GM04504 (cell line): Measurements from ENCODE around the gene MAPKAPK3.

Source experiments
- DNase-seq: peaks from one replicate; pipeline ENCODE4 v3.0.0-alpha.2; 2012; ENCODE audit warnings: low read depth

Gene MAPKAPK3

GRCh38 chr3:50627407-50628051, 10.6 kb downstream of the MAPKAPK3 start:
- DNase-seq = no peak

- no peak for DNase-seq
Observed at GRCh38 chr3:50628601-50629000, 11.7 kb downstream of the MAPKAPK3 start.

- no peak for DNase-seq
Observed at GRCh38 chr3:50630394-50630793, 13.4 kb downstream of the MAPKAPK3 start.

GRCh38 chr3:50630877-50631276, 13.9 kb downstream of the MAPKAPK3 start:
- DNase-seq = no peak

- no peak for DNase-seq
Observed at GRCh38 chr3:50632450-50632849, 15.5 kb downstream of the MAPKAPK3 start.

- DNase-seq = no peak
Observed at GRCh38 chr3:50633230-50633790, 16.4 kb downstream of the MAPKAPK3 start.

GRCh38 chr3:50635066-50635465, 18.1 kb downstream of the MAPKAPK3 start:
- no peak for DNase-seq

GRCh38 chr3:50637011-50637410, 20.1 kb downstream of the MAPKAPK3 start:
- DNase-seq = no peak

- no peak for DNase-seq
Observed at GRCh38 chr3:50637945-50638344, 21.0 kb downstream of the MAPKAPK3 start.

GRCh38 chr3:50639055-50639494, 22.1 kb downstream of the MAPKAPK3 start:
- DNase-seq = no peak

- no peak for DNase-seq
Observed at GRCh38 chr3:50642382-50642781, 25.4 kb downstream of the MAPKAPK3 start.

GRCh38 chr3:50644561-50644960, 27.6 kb downstream of the MAPKAPK3 start:
- DNase-seq = no peak

GRCh38 chr3:50645378-50645777, 28.4 kb downstream of the MAPKAPK3 start:
- no peak for DNase-seq

- DNase-seq = no peak
Observed at GRCh38 chr3:50648313-50648712, 31.4 kb downstream of the MAPKAPK3 start.

- DNase-seq = no peak
Observed at GRCh38 chr3:50648944-50649343, 32.0 kb downstream of the MAPKAPK3 start.

- DNase-seq = no peak
Observed at GRCh38 chr3:50649451-50649931, 32.5 kb downstream of the MAPKAPK3 start.

- no peak for DNase-seq
Observed at GRCh38 chr3:50650018-50650417, 33.1 kb downstream of the MAPKAPK3 start.

- DNase-seq = no peak
Observed at GRCh38 chr3:50651445-50651844, 34.5 kb downstream of the MAPKAPK3 start.

GRCh38 chr3:50651920-50652529, 35.1 kb downstream of the MAPKAPK3 start:
- no peak for DNase-seq

- no peak for DNase-seq
Observed at GRCh38 chr3:50652709-50653108, 35.8 kb downstream of the MAPKAPK3 start.

- DNase-seq = no peak
Observed at GRCh38 chr3:50653937-50654595, 37.1 kb downstream of the MAPKAPK3 start.

GRCh38 chr3:50655009-50655830, 38.3 kb downstream of the MAPKAPK3 start:
- DNase-seq = no peak
